Measurements from ENCODE around the gene RAB11FIP2.
A peak's percentile ranks its signal among the peaks of the same experiment; 100 is the strongest.
"Not testable (repeated sequence)": the region's sequence is repeated elsewhere in the genome, so short reads cannot be mapped to it uniquely, and the experiment has no call there.

RAB11FIP2 gene

DNA sequence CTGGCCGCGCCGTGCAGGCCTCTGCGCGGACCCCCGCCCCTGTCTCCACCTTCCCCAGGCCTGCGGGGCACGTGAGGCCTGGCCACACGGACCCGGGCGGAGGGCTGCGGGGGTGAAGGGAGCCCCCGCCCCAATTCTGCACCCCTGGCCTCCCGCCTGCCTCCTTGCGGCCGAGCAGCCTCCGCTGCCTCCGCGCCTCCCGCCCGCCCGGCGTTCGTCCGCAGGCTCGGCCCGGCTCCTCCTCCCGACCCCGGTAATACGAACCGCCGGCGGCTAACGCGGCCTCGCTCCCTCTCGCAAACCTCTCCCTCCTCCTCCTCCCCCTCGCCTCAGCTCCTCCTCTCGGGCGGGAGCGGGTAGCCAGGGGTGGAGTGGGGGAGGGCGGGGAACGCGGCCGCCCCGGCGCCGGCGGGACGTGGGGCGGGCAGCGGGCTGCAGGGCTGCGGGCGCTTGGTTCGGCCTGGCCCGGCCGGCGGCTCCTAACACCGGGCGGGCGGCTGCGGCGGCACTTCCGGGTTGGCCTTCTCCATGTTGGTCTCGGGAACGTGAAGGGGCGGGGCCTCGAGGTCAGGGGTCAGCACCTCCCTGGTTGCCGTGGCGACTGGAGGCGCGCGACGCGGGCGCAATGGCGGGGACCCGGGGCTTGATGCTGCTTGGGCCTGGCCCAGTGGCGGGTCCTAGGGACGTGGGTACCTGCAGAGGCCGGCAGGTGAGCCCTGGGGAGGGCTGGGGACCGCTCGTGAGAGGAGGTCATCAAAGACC, at the start of gene RAB11FIP2:
TSS of gene RAB11FIP2 (minus strand) at position 547 of the 762 bp plus-strand sequence. CDS start 778 bp downstream, outside the sequence.
- DNase-seq: peak; percentile 3

- no peak for DNase-seq
These were observed 49.3 kb upstream of the RAB11FIP2 start for GRCh38 chr10:118096022-118096421.

DNA sequence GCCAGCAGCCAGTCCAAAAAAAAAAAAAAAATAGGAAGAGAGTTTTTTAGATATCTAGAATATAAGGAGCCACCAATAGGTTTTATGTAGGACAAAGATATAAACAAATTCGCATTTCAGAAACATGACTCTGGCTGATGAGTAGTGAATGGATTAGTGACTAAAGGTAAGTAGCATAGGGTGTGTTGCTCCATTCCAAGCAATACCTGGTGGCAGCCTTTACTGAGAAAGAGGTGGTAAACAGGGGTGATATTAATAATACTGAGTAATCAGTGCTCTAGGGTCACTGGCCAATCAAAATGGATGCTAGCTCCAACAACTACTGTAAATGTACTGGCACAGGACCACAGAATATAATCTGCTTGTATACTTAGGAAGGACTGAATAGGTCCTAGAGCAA, 45.5 kb upstream of the RAB11FIP2 start:
- DNase-seq: no peak

DNA sequence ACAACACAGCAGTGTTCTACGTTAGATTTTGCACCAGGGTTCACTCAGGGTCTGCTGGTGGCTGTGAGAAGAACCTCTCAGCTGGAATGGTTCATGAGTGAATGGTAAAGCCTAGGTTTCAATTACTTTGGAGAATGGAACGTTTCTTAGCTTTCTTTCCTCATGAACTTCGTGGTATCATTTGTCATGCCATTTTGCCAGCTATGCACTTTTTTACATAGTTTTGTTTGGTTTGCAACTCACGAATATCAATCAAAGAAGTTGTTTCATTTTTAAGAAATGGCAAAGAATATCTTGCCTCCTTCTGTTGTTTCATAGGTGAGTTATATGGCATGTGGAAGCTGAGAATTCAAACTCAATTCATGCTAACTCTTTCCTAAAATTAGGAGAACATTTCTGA, 34.1 kb upstream of the RAB11FIP2 start:
- no peak for DNase-seq

DNA sequence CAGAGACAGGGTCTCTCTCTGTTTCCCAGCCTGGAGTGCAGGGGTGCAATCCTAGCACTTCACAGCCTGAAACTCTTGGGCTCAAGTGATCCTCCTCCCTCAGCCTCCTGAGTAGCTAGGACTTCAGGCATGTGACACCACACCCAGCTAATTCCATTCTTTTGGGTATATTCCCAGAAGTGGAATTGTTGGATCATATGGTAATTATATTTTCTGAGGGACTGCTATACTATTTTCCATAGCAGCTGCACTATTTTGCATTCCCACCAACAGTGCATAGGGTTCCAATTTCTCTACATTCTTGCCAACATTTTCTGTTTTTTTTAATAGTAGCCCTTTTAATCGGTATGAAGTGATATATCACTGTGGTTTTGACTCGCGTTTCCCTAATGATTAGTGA, 30.0 kb upstream of the RAB11FIP2 start:
- no peak for DNase-seq

GRCh38 chr10:118072840-118073239, 26.1 kb upstream of the RAB11FIP2 start:
- DNase-seq: no peak

GRCh38 chr10:118067389-118067788, 20.6 kb upstream of the RAB11FIP2 start:
- DNase-seq: not testable (repeated sequence)

GRCh38 chr10:118062798-118063238, 16.1 kb upstream of the RAB11FIP2 start:
- no peak for DNase-seq

- no peak for DNase-seq
These were observed 11.6 kb upstream of the RAB11FIP2 start for GRCh38 chr10:118058371-118058770.

DNA sequence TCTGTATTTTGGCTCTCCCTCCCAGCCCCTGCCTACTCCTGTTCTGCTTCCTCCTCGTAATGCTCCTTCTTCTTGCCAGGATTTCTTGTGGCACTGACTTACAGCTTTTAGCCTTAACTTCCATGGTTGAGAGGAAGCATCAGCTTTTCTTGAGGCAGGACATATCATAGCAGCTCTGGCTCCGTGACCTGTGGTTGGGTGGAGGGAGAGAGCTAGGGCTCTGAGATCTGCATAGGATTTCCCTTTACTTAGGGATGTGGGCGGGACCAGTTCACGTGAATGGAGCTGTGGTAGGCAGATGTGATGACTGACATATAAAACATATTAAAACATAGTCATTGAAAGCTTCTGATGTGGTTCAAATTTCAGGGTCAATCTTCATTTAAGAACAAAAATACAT, 10.6 kb upstream of the RAB11FIP2 start:
- no peak for DNase-seq

GRCh38 chr10:118054383-118054782, 7.6 kb upstream of the RAB11FIP2 start:
- DNase-seq: no peak

DNA sequence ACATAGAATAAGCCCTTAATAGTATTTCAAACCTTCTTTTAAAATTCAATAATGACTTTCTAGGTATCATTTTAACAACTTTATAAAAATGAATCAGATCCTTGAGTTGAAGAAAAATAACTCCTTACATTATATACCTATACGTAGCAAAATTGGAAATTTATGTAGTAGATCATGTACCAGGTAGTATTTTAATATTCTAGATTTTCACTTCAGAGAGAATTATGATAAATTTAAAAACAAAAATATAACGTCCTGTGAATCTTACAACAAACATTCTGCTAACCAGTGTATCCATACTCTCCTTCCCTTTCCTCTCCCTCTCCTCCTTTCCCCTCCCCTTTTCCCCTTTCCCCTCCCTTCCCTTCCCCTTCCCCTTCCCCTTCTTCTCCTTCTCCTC, 6.1 kb upstream of the RAB11FIP2 start:
- DNase-seq: no peak

- no peak for DNase-seq
These were observed 1.1 kb upstream of the RAB11FIP2 start for GRCh38 chr10:118047880-118048279.

- no peak for DNase-seq
These were observed 497 bp upstream of the RAB11FIP2 start for GRCh38 chr10:118047157-118047719.

DNA sequence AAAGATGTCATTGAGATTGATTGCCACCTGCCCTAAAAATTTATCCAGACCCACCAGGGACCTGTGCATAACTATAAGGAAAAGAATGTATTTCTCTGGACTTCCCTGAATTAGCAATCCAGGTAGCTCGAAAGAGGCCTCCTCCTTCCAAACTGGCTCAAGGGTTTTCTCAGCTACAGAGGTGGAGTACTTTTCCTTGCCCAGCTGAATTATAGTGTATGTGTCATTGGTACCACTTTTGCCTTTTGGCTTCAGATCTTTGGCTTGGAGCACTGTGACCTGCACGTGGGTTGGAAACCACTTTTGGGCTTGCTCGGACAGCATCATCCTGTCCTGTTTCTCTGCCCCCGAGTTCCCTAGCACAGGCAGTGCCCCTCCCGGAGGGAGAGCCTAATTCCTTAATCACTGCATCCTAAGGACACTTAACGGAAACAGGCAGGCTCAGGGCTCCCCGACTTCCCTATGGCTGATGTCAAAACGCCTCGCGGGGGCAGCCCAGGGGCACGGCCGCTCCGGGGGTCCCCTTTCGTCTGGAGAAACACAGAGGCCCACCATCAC, 825 bp downstream of the RAB11FIP2 start:
- DNase-seq: no peak

DNA sequence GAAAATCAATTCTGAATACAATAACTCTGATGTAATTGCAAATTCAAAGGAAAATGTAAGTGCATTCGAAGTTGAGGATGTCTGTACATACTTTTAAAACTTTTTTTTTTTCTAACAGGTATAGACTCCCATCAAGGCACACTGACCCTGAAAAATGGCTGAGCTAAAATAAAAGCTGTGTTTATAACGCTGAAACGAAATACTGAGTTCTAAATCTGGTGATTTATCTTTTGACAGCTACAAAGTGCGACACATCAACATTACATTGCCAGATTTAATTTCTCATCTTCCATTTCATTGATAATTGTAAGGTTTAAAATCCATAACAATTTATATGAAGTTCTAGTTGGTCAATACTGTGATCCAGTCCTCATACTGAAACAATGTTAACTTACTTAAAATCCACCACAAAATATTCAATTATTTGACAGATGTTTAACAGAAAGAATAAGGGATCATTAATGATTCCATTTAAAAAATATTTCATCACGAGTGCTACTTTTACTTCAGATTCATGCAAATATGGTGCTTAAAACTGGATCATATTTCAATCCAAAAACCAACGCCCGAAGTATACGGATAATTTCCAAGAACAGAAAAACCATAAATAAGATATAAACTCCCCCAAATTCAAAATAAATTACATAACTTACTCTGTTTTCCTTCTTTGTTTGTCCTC, 1.4 kb downstream of the RAB11FIP2 start:
- no peak for DNase-seq

DNA sequence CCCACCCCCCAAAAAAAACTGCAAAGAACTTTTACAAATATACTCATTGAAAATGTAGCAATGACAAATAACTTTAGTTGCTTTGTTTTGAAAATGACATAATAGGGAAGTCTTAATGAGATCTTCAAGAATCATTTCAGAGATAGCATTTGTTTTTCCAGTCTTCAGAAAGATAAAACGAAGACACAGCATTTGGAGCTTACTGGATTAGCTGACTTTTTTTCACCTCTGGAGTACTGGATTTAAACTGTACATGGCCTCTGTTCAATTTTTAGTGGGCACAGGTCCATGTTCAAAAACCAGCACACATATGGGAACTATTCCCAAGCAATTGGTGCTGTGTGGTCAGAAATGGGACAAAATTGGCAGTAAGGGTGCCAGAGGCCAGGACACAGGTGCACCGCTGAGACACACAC, 3.9 kb downstream of the RAB11FIP2 start:
- DNase-seq: no peak

DNA sequence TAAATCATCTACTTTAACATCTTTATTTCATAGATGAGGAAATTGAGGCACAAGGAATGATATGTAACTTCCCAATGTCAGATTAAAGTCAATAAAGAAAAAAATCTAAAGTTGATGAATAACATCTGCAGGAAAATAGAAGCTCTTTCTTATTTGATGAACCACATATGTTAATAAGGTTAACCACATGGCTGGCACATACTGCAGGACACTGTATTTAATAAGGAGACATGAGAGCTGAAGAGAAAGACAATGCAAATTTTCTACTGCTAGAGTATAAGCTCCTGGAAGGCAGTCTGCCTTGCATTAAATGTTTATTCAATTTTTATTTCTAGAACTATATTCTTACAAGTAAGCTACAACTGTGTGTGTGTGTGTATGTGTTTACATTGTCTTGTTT, 4.4 kb downstream of the RAB11FIP2 start:
- DNase-seq: no peak

DNA sequence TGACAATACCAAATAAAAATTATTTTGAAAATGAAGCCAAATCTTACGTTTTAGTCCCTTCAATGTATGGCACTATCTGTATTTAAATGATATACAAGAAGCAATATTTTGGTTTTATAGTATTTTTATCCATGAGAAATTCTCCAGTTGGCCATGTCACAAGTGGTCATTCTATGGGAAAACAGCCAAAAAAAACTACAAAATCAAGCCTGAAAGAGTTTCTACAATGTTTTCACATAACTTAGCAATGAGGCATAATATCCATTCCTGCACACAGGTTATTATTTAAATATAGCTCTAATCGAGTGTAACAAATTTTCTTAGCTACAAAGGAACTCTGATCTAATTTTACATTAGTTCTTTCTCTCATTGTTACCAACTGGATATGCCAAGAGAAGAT, 5.4 kb downstream of the RAB11FIP2 start:
- DNase-seq: no peak

GRCh38 chr10:118036281-118036875, 10.4 kb downstream of the RAB11FIP2 start:
- DNase-seq: no peak

GRCh38 chr10:118035354-118036005, 11.3 kb downstream of the RAB11FIP2 start:
- no peak for DNase-seq

DNA sequence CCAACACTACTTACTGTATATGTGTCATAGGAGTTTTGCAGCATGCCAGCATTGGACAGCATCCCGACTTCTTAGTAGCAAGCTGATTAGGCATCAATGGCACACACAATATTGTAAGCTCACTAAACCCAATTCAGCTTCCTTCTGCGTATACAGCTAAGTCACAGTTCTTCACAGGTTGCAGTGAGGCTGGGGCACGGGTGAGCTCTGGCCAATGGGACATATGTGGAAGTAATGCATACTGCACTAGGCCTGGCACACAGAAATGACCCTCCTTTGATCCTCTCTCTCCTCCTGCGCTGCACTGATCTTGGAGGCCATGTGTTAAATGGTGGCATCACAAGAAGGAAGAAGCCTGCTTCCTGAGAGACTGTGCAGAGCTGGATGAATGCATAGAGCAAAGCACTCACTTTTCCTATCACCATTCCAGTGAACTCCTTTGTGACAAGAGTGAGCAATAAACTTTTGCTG, 11.9 kb downstream of the RAB11FIP2 start:
- no peak for DNase-seq

- DNase-seq: no peak
These were observed 12.8 kb downstream of the RAB11FIP2 start for GRCh38 chr10:118033905-118034304.

All from NCI-H524 treated with DMSO at 0.1 percent for 48 hours (cell line).